OCI-LY3 (cell line): Measurements from ENCODE around the gene PHOSPHO1.

Experiments used
- H2AFZ ChIP-seq: fragments of 200-600, 300-600 bp; shearing (Covaris generic); 2 replicates; pipeline ENCODE4 v1.6.0; 2014; ENCODE audit warnings: antibody characterized with exemption, low read depth, low read length
- H3K27ac ChIP-seq: fragments of 200-600, 300-600 bp; sonication (generic); 2 replicates; pipeline ENCODE4 v1.5.1; 2014; ENCODE audit warnings: mild to moderate bottlenecking, low read length, moderate library complexity, mixed read lengths
- H3K27me3 ChIP-seq: fragments of 200-600, 300-600 bp; sonication (generic); 2 replicates; pipeline ENCODE4 v1.6.1; 2014; ENCODE audit warnings: low read depth, low read length, mixed read lengths
- H3K36me3 ChIP-seq: fragments of 200-600, 300-600 bp; sonication (generic); replicated peaks from 2 replicates; pipeline ENCODE3; 2014; ENCODE audit warnings: low read depth, low read length, mixed read lengths
- H3K4me1 ChIP-seq: fragments of 300-600, 200-600 bp; sonication (generic); 2 replicates; pipeline ENCODE4 v1.6.1; 2014; ENCODE audit warnings: low read length, mixed read lengths
- H3K4me2 ChIP-seq: fragments of 200-600, 300-600 bp; sonication (generic); 2 replicates; pipeline ENCODE4 v1.6.1; 2014; ENCODE audit warnings: low read length, mixed read lengths
- H3K4me3 ChIP-seq: fragments of 300-600, 200-600 bp; sonication (generic); 2 replicates; pipeline ENCODE4 v1.5.1; 2014; ENCODE audit warnings: antibody characterized with exemption, mild to moderate bottlenecking, low read length, moderate library complexity
- H3K79me2 ChIP-seq: fragments of 300-600, 200-600 bp; shearing (Covaris generic); 2 replicates; pipeline ENCODE4 v1.6.1; 2014; ENCODE audit warnings: mild to moderate bottlenecking, low read length, mixed read lengths
- H3K9ac ChIP-seq: fragments of 300-600, 200-600 bp; shearing (Covaris generic); 2 replicates; pipeline ENCODE4 v1.6.0; 2014; ENCODE audit warnings: mild to moderate bottlenecking, low read length, moderate library complexity
- H3K9me3 ChIP-seq: fragments of 200-600, 300-600 bp; shearing (Covaris generic); 2 replicates; pipeline ENCODE4 v1.6.1; 2014; ENCODE audit warnings: low read length, mixed read lengths; ENCODE audit not compliant: insufficient read depth
- H4K20me1 ChIP-seq: fragments of 200-600, 300-600 bp; sonication (generic); 2 replicates; pipeline ENCODE4 v1.6.1; 2016; ENCODE audit warnings: low read length, mixed read lengths; ENCODE audit not compliant: insufficient read depth
- EZH2phosphoT487 ChIP-seq: fragments of 200-600 bp; shearing (Covaris generic); IDR thresholded peaks from 2 replicates; pipeline ENCODE4 v1.6.1; 2018; ENCODE audit warnings: antibody characterized with exemption, mixed run types, low read depth
- TF ChIP-seq, protein P1 (sequence below): fragments of 200-600, 300-600 bp; sonication (generic); IDR thresholded peaks from 2 replicates; pipeline ENCODE4 v1.5.1; 2014; ENCODE audit warnings: antibody characterized with exemption, low read length, low read depth

Gene PHOSPHO1

DNA sequence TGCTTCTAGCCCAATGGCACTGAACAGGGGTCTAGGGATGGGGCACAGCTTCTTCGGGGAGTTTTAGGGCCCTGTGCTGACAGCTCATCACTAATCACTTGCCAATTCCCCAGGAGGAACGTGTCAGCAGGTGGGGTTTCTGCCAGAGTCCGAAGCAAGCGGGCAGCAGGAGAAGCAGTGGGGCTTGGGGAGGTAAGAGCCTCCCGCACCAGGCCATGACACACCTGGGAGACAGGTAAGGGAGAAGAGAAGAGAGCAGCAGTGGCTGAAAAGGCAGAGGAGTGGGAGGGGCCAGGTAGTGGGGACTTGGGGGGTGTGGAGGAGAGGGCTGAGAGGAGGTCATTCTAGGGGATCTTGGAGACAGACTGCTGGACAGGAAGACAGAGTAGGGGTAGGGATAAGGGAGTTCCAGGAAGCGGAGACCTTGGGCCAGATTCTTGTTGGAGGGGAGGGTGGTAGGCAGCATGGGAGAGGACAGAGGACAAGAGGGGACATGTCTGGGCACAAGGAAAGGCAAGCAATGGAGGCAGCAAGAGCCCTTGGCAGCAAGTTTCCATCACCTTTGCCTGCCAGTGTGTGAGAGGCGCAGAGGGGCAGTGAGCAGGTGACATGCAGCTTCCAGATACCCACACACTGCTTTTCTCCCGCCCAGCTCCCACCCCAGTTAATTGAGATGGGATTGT, 4.9 kb downstream of the PHOSPHO1 start:
- Histone ChIP-seq H3K27me3 (no peaks in the 10 kb centered on the region), H3K79me2 (no peaks in the 10 kb centered on the region), H3K9me3 (no peaks in the 10 kb centered on the region), H4K20me1 (no peaks in the 10 kb centered on the region), H3K36me3 (peaks cover 3% of the 10 kb centered on the region), H3K4me1 (peaks cover 8% of the 10 kb centered on the region; the same call in 1 of the 2 replicates), H3K9ac (no peak overlapping the region), H3K4me3 (no peak overlapping the region), H2AFZ (no peak overlapping the region), H3K27ac (no peak overlapping the region), H3K4me2 (no peak overlapping the region)
- TF ChIP-seq EZH2phosphoT487: no peak
- TF ChIP-seq, protein P1, sequence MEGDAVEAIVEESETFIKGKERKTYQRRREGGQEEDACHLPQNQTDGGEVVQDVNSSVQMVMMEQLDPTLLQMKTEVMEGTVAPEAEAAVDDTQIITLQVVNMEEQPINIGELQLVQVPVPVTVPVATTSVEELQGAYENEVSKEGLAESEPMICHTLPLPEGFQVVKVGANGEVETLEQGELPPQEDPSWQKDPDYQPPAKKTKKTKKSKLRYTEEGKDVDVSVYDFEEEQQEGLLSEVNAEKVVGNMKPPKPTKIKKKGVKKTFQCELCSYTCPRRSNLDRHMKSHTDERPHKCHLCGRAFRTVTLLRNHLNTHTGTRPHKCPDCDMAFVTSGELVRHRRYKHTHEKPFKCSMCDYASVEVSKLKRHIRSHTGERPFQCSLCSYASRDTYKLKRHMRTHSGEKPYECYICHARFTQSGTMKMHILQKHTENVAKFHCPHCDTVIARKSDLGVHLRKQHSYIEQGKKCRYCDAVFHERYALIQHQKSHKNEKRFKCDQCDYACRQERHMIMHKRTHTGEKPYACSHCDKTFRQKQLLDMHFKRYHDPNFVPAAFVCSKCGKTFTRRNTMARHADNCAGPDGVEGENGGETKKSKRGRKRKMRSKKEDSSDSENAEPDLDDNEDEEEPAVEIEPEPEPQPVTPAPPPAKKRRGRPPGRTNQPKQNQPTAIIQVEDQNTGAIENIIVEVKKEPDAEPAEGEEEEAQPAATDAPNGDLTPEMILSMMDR: no peak

DNA sequence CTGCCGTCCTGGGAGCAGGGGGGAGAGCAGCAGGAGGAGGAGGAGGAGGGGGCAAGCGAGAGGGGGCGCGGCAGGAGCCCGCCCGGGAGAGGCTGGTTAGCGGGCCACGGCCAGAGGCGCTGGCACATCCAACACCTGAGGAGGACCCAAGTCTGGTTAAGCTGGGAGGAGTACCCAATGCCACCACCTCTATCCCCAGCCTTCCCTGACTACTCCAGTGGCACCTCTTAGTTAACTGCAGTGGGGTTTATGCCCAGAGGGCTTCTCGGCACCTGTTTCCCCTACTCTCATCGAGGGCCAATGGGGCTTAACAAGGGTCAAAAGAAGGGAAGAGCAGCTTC, 5.6 kb downstream of the PHOSPHO1 start:
- Histone ChIP-seq H3K4me3 (no peak overlapping the region), H3K79me2 (no peaks in the 10 kb centered on the region), H3K4me2 (no peak overlapping the region), H3K9me3 (no peaks in the 10 kb centered on the region), H3K27ac (no peak overlapping the region), H3K36me3 (peaks cover 6% of the 10 kb centered on the region), H2AFZ (no peak overlapping the region), H3K4me1 (peaks cover 6% of the 10 kb centered on the region; the same call in 1 of the 2 replicates), H4K20me1 (no peaks in the 10 kb centered on the region), H3K27me3 (no peaks in the 10 kb centered on the region), H3K9ac (no peak overlapping the region)
- TF ChIP-seq, protein P1: no peak
- TF ChIP-seq EZH2phosphoT487: no peak

DNA sequence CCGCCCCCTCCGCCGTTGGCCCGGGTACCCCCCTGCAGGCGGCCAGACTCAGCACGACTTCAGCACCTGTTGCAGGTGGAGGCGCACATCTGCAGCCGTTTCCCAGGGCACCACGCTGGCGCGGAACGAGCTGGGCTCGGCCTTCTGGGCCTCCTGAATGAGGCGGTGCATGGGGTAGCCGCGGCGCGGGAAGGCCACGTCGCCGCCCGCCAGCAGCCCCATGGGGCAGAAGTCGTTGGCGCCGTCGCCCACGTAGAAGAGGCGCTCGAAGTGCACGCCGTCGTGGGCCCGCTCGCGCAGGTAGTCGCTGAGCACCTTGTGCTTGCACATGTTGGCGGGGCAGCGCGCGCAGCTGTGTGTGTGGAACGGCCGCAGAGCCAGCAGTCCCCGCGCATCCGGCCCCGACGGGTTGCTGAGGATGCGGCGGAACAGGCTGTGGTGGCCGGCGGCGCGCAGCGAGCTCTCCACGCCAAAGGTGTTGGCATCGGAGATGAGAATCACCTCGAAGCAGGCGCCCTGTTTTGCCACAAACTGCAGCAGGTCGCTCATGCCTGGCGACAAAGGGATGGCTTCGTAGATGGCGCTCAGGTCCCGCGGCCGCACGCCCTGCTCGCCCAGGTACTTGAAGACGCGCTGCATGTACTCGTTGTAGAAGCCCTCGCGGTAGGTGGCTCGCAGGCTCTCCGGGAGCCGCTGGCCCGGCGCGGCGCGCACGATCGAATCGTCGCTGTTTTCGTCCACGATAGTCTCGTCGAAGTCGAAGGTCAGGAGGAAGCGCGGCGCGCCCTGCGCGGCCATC, 6.2 kb downstream of the PHOSPHO1 start:
- Histone ChIP-seq H3K4me2 (no peak overlapping the region), H3K27ac (no peak overlapping the region), H3K9ac (no peak overlapping the region), H3K4me1 (peaks cover 11% of the 10 kb centered on the region), H3K79me2 (no peaks in the 10 kb centered on the region), H3K36me3 (peaks cover 6% of the 10 kb centered on the region), H2AFZ (no peak overlapping the region), H3K9me3 (no peaks in the 10 kb centered on the region), H4K20me1 (no peaks in the 10 kb centered on the region), H3K27me3 (no peaks in the 10 kb centered on the region), H3K4me3 (no peak overlapping the region)
- no peak for TF ChIP-seq EZH2phosphoT487
- TF ChIP-seq, protein P1: no peak

DNA sequence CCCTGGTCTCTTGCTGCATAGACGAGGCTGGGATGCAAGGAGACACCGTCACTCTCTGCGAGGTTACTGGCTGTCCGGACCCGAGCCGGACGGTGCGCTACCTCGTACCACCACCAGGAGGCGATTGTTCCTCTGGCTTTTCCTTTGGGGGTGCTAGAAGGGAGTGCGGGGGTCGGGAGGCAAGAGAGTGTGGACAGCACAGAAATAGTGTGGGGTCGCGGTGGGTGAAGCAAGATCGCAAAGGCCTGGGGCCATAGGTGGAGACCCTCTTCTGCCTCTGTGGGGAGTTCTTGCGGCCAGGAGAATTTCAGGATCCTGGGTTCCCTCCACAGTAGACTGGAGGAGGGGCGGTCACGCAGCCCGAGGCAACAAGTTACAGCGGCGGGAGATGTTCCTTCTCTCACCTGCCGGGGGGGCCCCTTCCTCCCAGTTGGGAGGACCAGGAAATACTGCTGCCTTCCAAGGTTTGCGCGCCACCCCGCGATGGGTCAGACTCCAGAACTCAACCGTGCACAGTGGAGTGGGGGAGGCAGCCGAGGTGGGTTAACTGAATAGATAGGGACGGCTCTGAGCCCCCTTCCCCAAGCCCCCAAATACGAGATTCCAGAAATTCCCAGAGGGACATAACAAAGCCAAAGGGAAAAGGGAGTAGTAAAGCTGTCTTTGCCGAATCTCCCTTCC, 6.9 kb downstream of the PHOSPHO1 start:
- Histone ChIP-seq H3K4me2 (no peak overlapping the region), H2AFZ (no peak overlapping the region), H3K79me2 (no peaks in the 10 kb centered on the region), H3K9me3 (no peaks in the 10 kb centered on the region), H3K9ac (no peak overlapping the region), H3K27ac (no peak overlapping the region), H4K20me1 (no peaks in the 10 kb centered on the region), H3K4me1 (peaks cover 19% of the 10 kb centered on the region), H3K36me3 (peaks cover 6% of the 10 kb centered on the region), H3K4me3 (no peak overlapping the region), H3K27me3 (no peaks in the 10 kb centered on the region)
- TF ChIP-seq, protein P1: peak; percentile 62
- no peak for TF ChIP-seq EZH2phosphoT487
